NB4 (cell line): ENCODE measurements around the gene AIF1L.
"Not testable (repeated sequence)": the region's sequence is repeated elsewhere in the genome, so short reads cannot be mapped to it uniquely, and the experiment has no call there.

ENCODE experiments used
- DNase-seq: peaks from one replicate; pipeline ENCODE4 v3.0.0; 2010; ENCODE audit warnings: low read depth
- H3K4me3 ChIP-seq: one replicate; pipeline ENCODE4 v1.5.1; 2011; ENCODE audit warnings: mild to moderate bottlenecking, low read depth, low read length, moderate library complexity
- MAX ChIP-seq: IDR thresholded peaks from 2 replicates; pipeline ENCODE4 v1.6.1; 2011; ENCODE audit warnings: low read depth, low read length
- MYC ChIP-seq: IDR thresholded peaks from 2 replicates; pipeline ENCODE4 v1.6.1; 2011; ENCODE audit warnings: low read depth, low read length
- POLR2A ChIP-seq: IDR thresholded peaks from 2 replicates; pipeline ENCODE4 v1.6.1; 2011; ENCODE audit warnings: mild to moderate bottlenecking; ENCODE audit not compliant: insufficient read length; ENCODE audit errors: extremely low read depth
- TF ChIP-seq, protein P1 (sequence below): IDR thresholded peaks from one replicate; pipeline ENCODE4 v1.5.1; 2012; ENCODE audit warnings: low read depth, low read length

The AIF1L gene

DNA sequence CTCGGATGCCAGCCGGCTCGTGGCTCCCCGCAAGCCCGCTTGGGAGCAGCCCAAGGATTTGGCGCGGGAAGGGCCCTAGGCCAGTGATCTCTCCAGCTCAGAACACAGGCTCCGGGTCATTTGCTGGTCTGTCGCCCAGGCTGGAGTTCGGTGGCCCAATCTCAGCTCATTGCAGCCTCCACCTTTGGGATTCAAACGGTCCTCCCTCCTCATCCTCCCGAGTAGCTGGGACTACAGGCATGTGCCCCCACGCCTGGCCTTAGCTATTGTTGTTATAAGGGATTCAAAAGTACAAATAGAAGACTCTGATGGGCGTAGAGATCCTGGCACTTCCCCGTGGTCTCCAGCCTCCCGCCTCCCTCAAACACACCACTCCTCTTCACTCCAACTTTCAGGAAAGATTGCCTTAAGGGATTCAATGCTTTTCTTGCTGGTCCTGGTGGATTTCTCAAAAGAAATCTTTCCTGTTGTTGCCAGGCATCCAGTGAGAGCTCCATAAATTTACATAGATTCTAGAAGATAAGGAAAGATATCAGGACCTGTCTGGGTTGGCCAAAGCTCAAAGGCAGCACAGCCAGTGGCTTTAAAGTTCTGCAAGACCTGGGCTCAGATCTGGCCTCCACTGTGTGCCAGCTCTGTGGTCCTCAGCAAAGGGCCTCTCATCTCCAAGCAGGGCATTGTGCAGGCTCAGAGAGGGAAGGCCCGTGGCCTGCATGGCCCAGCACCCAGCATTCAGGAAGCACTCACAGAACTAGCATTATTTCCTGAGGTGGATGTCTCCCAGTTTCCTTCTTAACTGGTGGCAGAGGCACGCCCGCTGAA lies 1.0 kb downstream of the AIF1L start:
- H3K4me3 ChIP-seq, result no peak overlapping the region
- TF ChIP-seq MYC (no peak), MAX (no peak), POLR2A (no peak)
- TF ChIP-seq, protein P1, sequence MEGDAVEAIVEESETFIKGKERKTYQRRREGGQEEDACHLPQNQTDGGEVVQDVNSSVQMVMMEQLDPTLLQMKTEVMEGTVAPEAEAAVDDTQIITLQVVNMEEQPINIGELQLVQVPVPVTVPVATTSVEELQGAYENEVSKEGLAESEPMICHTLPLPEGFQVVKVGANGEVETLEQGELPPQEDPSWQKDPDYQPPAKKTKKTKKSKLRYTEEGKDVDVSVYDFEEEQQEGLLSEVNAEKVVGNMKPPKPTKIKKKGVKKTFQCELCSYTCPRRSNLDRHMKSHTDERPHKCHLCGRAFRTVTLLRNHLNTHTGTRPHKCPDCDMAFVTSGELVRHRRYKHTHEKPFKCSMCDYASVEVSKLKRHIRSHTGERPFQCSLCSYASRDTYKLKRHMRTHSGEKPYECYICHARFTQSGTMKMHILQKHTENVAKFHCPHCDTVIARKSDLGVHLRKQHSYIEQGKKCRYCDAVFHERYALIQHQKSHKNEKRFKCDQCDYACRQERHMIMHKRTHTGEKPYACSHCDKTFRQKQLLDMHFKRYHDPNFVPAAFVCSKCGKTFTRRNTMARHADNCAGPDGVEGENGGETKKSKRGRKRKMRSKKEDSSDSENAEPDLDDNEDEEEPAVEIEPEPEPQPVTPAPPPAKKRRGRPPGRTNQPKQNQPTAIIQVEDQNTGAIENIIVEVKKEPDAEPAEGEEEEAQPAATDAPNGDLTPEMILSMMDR, result no peak
- DNase-seq, result no peak

DNA sequence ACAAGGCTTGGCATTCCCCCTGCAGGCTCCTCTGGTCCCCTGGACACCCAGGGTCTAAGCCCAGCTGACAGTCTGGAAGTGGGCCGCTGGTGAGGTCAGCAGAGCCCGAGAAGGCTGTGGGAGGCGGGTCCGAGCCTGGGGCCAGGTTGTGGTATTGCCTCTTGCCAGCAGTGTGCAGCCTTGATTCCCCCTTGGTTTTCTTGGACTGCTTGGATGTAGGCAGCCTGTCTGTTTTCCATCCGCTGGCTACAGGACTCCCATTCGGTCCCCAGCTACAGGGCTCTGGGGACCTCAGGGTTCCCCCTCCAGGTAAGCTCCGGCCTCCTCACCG lies 1.6 kb downstream of the AIF1L start:
- DNase-seq, result no peak
- TF ChIP-seq MYC, result no peak
- TF ChIP-seq POLR2A, result no peak
- TF ChIP-seq MAX, result no peak
- TF ChIP-seq, protein P1, result no peak
- H3K4me3 ChIP-seq, result no peak overlapping the region

DNA sequence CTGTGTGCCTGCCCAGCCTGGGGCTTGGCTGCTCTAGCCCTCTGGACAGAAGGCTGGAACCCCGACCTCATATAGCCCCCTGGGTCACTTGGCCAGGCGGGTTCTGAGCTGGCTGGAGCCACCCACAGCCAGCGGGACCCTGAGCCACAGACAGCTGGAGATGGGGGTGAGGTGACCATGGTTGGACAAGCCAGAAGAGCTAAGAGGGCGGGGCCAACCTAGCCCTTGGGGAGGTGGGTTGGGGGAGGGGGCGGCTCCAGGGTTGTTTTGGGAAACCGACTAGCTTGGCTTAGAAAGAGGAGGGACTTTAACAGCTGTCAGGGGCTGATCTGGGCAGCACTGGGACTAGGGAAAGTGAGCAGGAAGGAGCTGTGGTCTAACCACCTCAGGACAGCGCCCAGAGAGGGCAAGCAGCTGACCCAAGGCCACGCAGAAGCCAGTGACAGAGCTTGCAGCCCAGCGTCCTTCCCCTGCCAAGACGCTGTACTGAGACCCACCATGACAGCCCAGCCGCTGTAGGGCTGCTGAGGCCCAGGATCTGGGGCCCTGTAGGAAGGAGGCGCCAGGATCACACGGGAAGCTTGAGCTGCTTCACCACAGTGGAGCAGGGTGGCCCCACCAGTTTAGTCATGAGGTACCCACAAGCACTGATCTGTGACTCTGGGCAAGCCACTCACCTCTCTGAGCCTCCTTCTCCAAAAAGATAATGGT lies 2.2 kb downstream of the AIF1L start:
- no peak for DNase-seq
- H3K4me3 ChIP-seq, result no peak overlapping the region

DNA sequence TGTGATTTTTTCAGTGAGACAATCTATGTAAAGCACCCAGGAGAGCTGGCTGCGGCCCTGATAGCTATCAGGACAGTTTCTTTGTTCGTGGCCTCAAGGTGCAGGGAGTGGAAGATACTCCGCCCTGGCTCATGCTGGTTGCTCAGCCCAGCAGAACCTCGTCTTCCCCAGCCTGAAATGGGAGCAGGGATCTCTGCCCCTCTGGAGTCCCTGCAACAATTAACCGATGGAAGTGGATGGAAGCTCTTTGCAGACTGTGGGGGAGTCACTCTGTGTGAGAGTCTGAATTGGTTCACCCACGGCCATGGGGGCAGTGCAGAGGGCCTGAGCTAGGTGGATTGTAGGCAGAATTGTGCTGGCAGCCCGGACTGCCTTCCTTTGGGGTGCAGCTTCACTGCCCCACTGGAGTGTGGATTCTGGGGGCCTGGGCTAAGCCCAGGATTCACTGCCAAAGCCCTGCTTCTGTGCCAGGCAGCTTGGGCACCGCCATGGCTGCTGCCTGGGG lies 2.8 kb downstream of the AIF1L start:
- no peak overlapping the region for H3K4me3 ChIP-seq
- no peak for DNase-seq
- TF ChIP-seq MYC, result no peak
- TF ChIP-seq, protein P1, result no peak
- TF ChIP-seq POLR2A, result no peak
- TF ChIP-seq MAX, result no peak

More for the DNA sequence above, 2.2 kb downstream of the AIF1L start:
- TF ChIP-seq, protein P1, result no peak
- TF ChIP-seq MYC (no peak), POLR2A (no peak), MAX (no peak)

GRCh38 chr9:131099845-131100244 lies 3.5 kb downstream of the AIF1L start:
- not testable (repeated sequence) for H3K4me3 ChIP-seq, DNase-seq

GRCh38 chr9:131100445-131100844 lies 4.1 kb downstream of the AIF1L start:
- DNase-seq, result no peak
- TF ChIP-seq MAX (no peak), POLR2A (no peak), MYC (no peak)
- TF ChIP-seq, protein P1, result no peak
- H3K4me3 ChIP-seq, result no peak overlapping the region
